EL (cell line): ENCODE data around the gene EGLN1.
"Not testable (repeated sequence)": the region's sequence is repeated elsewhere in the genome, so short reads cannot be mapped to it uniquely, and the experiment has no call there.

Source experiments
- DNase-seq: peaks from one replicate; pipeline ENCODE4 v3.0.0-alpha.2; 2016

EGLN1 gene

DNA sequence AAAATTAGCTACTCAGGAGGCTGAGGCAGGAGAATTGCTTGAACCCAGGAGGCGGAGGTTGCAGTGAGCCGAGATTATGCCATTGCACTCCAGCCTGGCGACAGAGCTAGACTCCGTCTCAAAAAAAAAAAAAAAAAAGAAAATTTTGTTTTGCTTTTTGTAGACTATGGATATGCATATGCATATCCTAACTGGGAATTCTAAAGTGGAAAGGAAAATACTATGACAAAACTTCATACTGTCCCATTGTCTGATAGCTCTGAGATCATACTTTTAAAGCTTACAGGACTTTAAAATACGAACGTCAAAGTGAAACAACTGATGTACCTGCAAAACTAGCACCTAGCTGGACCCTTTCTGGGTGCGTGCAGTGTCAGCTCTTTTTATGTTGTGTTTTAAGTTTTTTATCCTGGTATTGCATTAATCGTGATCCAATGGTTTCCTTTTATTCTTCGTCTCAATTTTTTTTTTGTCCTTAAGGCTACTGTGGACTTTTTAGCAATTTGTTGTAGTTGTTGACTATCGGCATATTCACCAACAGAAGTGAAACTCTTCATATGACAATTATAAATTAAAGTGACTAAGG, 64.8 kb downstream of the EGLN1 start:
- DNase-seq = no peak

DNA sequence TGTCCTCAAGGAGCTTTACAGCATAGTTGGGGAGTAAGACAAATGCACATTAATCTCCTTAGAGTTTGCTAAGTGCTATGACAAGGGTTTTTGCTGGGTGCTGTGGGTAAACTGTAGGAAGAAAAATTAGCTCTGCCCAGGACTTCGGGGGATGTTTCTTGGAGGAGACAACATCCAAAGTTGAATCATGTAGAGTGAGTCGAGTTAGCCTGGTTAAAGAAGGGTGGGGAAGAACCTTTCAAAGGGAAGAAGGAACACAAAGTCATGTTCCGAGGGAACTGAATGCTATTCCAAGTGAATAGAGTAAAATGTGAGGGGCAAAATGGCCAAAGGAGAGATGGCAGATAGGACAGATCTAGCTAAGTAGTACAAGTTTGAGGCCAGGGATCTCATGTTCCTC, 66.9 kb downstream of the EGLN1 start:
- no peak for DNase-seq

GRCh38 chr1:231354330-231355020, 67.6 kb downstream of the EGLN1 start:
- no peak for DNase-seq

GRCh38 chr1:231353086-231353485, 69.0 kb downstream of the EGLN1 start:
- DNase-seq = no peak

- no peak for DNase-seq
Measured at GRCh38 chr1:231351816-231352215, 70.3 kb downstream of the EGLN1 start.

- DNase-seq = not testable (repeated sequence)
Measured at GRCh38 chr1:231348856-231349255, 73.2 kb downstream of the EGLN1 start.

GRCh38 chr1:231348442-231348841, 73.6 kb downstream of the EGLN1 start:
- no peak for DNase-seq

- DNase-seq = no peak
Measured at GRCh38 chr1:231347961-231348360, 74.1 kb downstream of the EGLN1 start.

- DNase-seq = no peak
Measured at GRCh38 chr1:231340328-231341013, 81.6 kb downstream of the EGLN1 start.

DNA sequence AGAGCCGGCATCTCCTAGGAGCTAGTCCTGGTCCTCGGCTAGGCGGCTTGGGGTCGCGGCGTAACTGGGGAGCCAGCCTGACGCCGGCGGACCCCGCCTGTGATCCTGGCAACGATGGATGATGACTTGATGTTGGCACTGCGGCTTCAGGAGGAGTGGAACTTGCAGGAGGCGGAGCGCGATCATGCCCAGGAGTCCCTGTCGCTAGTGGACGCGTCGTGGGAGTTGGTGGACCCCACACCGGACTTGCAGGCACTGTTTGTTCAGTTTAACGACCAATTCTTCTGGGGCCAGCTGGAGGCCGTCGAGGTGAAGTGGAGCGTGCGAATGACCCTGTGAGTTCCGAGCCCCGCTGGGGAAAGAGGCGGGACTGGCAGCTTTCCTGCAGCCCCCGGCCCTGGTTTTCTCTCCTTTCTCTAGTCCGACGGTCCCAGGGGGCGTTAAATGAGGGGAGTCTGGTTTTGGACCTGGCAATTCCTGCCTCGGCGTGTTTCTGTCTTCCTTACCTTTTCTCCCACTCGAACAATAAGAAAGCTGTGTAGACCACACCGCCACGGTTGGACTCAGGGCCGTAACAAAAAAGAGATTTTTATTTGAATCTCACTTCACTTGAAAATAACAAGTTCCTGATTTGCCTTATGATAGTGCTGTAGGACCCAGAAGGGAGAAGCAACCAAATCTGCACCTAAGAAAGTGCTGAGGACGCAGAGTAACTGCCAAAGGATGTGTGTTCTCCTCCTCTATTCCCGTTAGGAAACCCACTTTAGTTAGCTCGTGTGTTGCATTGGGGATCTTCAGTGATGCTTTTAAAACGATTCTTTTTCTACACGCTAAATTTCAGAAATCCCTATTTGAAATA, 83.6 kb downstream of the EGLN1 start, which contains the start of gene SPRTN:
SPRTN (plus strand) TSS at position 24 of the 859 bp plus-strand sequence; CDS start at position 115, 91 bp downstream.
- peak; percentile 12 for DNase-seq

- peak; percentile 97 for DNase-seq
Measured at GRCh38 chr1:231337472-231338269, 84.4 kb downstream of the EGLN1 start, which contains the start of gene EXOC8. TSS of gene EXOC8 (minus strand) at chr1:231337852. CDS start at chr1:231337745, 107 bp downstream.

- DNase-seq = peak; percentile 23
Measured at GRCh38 chr1:231337043-231337471, 85.0 kb downstream of the EGLN1 start.

DNA sequence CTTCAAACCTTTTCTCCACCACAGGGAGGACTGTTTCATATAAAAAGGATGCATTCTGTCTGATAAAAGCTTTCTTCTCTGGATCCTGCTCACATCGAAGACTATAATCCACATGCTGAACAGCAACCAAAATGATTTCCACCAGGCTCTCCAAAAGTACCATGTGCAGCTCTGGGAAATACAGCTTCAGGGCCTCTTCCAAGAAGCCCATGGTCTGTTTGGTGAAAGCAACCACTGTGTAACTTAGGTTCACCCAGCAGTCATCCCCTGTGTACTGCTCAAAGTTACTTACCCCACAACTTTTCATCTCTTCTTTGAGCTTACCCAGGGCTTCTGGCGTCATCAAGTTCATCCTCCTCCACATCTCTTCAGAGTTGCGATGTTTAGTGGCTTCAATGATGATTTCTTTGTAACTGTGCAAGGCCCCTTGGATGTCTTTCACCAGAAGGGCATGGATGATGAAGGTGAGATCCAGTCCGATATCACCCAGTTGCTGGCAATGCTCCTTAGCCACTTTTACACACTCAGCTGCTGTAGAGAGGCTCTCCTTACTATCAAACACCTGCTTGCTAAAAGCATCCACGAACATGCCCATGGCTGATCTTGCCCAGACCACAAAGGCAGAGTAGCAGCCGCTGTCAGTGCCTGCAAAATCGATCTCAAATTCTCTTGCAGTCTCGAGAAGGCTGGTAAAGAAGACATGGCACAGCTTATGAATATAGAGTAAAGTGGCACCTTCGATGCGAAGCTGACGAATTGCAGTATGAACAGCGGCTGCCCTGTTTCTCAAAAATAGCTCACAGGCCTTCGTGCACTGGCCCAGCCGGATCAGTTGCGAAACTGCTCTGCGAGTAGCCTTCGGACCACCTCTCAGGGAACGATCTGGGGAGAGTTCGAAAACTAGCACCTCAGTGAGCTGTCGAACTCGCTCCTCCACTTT, 86.2 kb downstream of the EGLN1 start:
- DNase-seq = peak; percentile 6

DNA sequence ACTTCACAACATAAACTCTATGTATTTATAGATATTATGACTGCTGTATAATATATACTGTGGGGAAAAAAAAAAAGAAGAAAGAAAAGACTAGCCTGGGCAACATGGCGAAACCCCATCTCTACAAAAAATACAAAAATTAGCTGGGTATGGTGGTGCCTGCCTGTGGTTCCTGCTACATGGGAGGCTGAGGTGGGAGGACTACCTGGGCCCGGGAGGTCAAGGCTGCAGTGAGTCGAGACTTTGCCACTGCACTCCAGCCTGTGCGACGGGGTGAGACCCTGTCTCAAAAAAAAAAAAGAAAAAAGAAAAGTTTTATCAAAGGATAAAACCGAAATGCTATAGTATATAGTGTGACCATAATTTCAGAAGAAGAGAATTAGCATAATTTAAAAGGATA, 87.1 kb downstream of the EGLN1 start:
- no peak for DNase-seq

DNA sequence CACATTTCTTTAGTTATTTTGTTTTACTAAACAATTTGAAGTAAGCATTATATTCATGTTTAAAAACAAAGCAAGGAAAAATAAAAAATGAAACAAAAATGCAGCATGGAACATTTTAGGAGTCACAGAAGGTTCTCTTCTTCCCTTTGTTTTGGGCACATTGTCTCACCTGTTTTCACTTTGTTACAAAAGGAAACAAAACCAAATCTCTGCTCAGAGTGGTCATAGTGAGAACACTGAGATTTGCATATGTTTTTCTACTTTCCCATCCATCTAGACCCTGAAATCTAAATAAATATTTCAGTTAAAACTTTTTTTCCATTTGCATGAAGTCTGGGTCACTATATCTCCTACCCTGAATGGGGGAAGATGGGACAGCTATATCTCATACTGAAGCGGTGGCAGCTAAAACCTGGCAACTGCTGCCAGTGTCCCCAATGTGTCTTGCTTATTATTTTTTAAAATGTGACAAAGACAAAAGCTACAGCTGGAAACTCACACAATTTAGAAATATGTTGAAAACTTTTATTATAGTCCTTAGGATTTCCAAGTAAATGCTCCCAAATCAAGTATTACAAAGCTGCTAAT, 87.9 kb downstream of the EGLN1 start:
- no peak for DNase-seq

GRCh38 chr1:231332761-231333160, 89.3 kb downstream of the EGLN1 start:
- DNase-seq = no peak

GRCh38 chr1:231329483-231329882, 92.6 kb downstream of the EGLN1 start:
- DNase-seq = no peak

DNA sequence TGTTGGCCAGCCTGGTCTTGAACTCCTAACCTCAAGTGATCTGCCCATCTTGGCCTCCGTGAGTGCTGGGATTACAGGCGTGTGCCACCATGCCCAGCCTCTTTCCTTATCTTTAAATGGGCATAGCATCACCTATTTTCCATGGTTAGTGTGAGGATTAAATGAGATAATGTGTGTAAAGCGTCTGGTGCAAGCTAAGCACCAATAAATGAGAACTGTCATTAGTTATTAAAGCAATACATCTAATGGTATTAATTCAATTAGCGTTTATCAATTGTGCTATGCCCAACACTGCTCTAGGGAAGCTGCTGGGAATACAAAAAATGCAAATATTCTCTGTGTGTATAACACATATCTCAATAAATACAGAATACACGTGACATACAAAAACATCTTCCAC, 94.5 kb downstream of the EGLN1 start:
- DNase-seq = no peak

GRCh38 chr1:231326248-231326647, 95.8 kb downstream of the EGLN1 start:
- no peak for DNase-seq

DNA sequence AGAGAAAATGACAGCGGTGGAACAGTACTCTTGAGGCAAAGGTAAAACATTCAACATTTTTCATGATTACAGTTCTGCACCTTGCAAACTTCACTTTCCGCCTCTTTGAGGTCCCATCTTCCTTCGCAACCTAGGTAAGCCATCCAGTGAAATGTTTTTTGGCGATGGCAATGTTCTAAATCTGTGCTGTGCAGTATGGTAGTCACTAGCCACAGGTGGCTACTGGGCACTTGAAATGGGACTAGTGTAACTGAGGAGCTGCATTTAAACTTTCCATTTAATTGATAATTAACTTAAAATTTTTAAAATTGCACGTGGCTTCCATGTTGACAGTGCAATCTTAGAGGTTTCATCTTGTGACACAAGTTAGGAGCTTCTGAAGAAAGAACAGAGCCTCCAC, 97.4 kb downstream of the EGLN1 start:
- no peak for DNase-seq
